ENCODE measurements around the gene SPDYA.

The SPDYA gene

GRCh38 chr2:28880193-28880592, 69.6 kb downstream of the SPDYA start:
- no peak overlapping the region for H3K27ac ChIP-seq

DNA sequence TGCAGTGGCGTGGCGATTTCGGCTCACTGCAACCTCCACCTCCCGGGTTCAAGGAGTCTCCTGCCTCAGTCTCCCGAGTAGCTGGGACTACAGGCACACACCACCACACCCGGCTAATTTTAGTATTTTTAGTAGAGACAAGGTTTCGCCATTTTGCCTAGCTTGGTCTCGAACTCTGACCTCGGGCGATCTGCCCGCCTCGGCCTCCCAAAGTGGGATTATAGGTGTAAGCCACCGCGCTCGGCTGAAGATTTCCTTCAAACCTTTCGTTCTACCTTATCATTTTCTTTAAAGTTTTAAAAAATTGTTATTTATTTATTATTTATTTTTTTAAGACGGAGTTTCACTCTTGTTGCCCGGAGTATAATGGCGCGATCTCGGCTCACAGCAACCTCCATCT, 82.9 kb downstream of the SPDYA start:
- no peak for DNase-seq
- no peak overlapping the region for H3K4me3 ChIP-seq (ENCODE audit: low read depth, low read length)
- H3K36me3 ChIP-seq: peaks cover 17% of the 10 kb centered on the region
- H3K9me3 ChIP-seq (ENCODE audit: severe bottlenecking): no peaks in the 10 kb centered on the region
- TF ChIP-seq, protein P1, sequence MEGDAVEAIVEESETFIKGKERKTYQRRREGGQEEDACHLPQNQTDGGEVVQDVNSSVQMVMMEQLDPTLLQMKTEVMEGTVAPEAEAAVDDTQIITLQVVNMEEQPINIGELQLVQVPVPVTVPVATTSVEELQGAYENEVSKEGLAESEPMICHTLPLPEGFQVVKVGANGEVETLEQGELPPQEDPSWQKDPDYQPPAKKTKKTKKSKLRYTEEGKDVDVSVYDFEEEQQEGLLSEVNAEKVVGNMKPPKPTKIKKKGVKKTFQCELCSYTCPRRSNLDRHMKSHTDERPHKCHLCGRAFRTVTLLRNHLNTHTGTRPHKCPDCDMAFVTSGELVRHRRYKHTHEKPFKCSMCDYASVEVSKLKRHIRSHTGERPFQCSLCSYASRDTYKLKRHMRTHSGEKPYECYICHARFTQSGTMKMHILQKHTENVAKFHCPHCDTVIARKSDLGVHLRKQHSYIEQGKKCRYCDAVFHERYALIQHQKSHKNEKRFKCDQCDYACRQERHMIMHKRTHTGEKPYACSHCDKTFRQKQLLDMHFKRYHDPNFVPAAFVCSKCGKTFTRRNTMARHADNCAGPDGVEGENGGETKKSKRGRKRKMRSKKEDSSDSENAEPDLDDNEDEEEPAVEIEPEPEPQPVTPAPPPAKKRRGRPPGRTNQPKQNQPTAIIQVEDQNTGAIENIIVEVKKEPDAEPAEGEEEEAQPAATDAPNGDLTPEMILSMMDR (IDR thresholded peaks at IDR 0.05; ENCODE audit: low read depth, low read length): no peak
- no peaks in the 10 kb centered on the region for H3K27me3 ChIP-seq (ENCODE audit: insufficient read depth, low read depth, severe bottlenecking)
- no peak overlapping the region for H3K27ac ChIP-seq

More at GRCh38 chr2:28880193-28880592, 69.6 kb downstream of the SPDYA start:
- Histone ChIP-seq H3K36me3 (no peaks in the 10 kb centered on the region), H3K9me3 (ENCODE audit: severe bottlenecking) (no peaks in the 10 kb centered on the region), H3K4me3 (ENCODE audit: low read depth, low read length) (no peak overlapping the region), H3K27me3 (ENCODE audit: insufficient read depth, low read depth, severe bottlenecking) (no peaks in the 10 kb centered on the region)
- DNase-seq: no peak
- TF ChIP-seq, protein P1 (IDR thresholded peaks at IDR 0.05; ENCODE audit: low read depth, low read length): no peak

GRCh38 chr2:28894470-28895188, 84.0 kb downstream of the SPDYA start, which contains the start of gene WDR43:
WDR43 (plus strand) TSS chr2:28894667; CDS start chr2:28894699, 32 bp downstream.
- Histone ChIP-seq H3K27ac (peak within 1 kb of the TSS; percentile 83), H3K27me3 (ENCODE audit: insufficient read depth, low read depth, severe bottlenecking) (no peaks in the 10 kb centered on the region), H3K36me3 (peaks cover 17% of the 10 kb centered on the region), H3K9me3 (ENCODE audit: severe bottlenecking) (no peaks in the 10 kb centered on the region), H3K4me3 (ENCODE audit: low read depth, low read length) (peak within 1 kb of the TSS; percentile 76)
- TF ChIP-seq, protein P1 (IDR thresholded peaks at IDR 0.05; ENCODE audit: low read depth, low read length): no peak
- peak; percentile 100 for DNase-seq

DNA sequence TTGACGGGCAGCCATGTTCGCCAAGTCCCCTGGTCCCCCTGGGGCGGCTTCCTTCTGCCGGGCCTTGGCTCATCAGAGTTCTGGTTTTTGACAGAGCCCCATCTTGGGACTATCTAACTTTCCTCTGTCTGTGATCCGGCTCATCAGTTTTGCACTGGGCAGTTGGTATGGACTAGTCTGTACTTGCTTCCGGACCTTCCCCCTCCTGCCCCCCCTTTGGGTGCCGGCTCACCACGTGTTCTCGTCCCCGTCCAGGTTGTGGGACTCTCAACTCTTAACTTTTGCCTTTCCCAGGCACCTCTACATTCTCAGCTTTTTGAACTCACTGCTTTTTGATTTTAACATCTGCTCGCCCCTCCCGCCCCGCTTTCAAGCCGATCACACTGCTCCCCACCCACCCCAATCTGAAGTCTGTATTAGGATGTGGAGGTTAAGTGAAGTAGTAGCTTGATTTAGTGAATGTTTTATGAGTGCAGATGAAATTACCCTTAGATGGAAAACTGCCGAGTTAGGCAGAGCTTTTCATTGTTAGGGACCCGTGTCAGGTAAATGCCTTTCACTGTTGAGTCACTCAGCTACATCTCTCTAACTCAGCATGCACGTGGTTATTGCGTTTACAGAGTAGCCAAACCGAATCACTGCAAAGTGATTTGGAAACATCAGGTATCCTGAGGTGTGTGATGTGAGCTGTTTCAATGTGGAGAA, 84.7 kb downstream of the SPDYA start:
- Histone ChIP-seq H3K4me3 (ENCODE audit: low read depth, low read length) (peak overlapping the region; percentile 76), H3K27ac (peak overlapping the region; percentile 83), H3K9me3 (ENCODE audit: severe bottlenecking) (no peaks in the 10 kb centered on the region), H3K27me3 (ENCODE audit: insufficient read depth, low read depth, severe bottlenecking) (no peaks in the 10 kb centered on the region), H3K36me3 (peaks cover 17% of the 10 kb centered on the region)
- TF ChIP-seq, protein P1 (IDR thresholded peaks at IDR 0.05; ENCODE audit: low read depth, low read length): no peak
- peak; percentile 61 for DNase-seq

- TF ChIP-seq, protein P1 (IDR thresholded peaks at IDR 0.05; ENCODE audit: low read depth, low read length): no peak
These were observed 86.3 kb downstream of the SPDYA start for GRCh38 chr2:28896906-28897305.

More at GRCh38 chr2:28896906-28897305, 86.3 kb downstream of the SPDYA start:
- peaks cover 19% of the 10 kb centered on the region for H3K36me3 ChIP-seq
- H3K4me3 ChIP-seq (ENCODE audit: low read depth, low read length): no peak overlapping the region
- no peak overlapping the region for H3K27ac ChIP-seq
- H3K9me3 ChIP-seq (ENCODE audit: severe bottlenecking): no peaks in the 10 kb centered on the region
- H3K27me3 ChIP-seq (ENCODE audit: insufficient read depth, low read depth, severe bottlenecking): no peaks in the 10 kb centered on the region
- DNase-seq: no peak

All from WERI-Rb-1 (cell line).